GM21825 (cell line): ENCODE data around the gene MLLT10.
A peak's percentile ranks its signal among the peaks of the same experiment; 100 is the strongest.
"Not testable (repeated sequence)": the region's sequence is repeated elsewhere in the genome, so short reads cannot be mapped to it uniquely, and the experiment has no call there.

ENCODE experiments used
- ATAC-seq: cut with Tn5 transposase; IDR thresholded peaks from one replicate; pipeline ENCODE4 v1.9.1; 2021; ENCODE audit warnings: mild to moderate bottlenecking, moderate library complexity; ENCODE audit not compliant: unreplicated experiment

MLLT10 gene

GRCh38 chr10:21570761-21571521 is 36.9 kb downstream of the MLLT10 start:
- no peak for ATAC-seq

GRCh38 chr10:21572578-21572977 is 38.5 kb downstream of the MLLT10 start:
- ATAC-seq = no peak

GRCh38 chr10:21574514-21574913 is 40.5 kb downstream of the MLLT10 start:
- ATAC-seq = not testable (repeated sequence)

- no peak for ATAC-seq
Observed at GRCh38 chr10:21579291-21579690, 45.3 kb downstream of the MLLT10 start.

- ATAC-seq = peak; percentile 75
Observed at GRCh38 chr10:21581421-21581834, 47.4 kb downstream of the MLLT10 start.

GRCh38 chr10:21584834-21585530 is 51.0 kb downstream of the MLLT10 start:
- ATAC-seq = no peak

- ATAC-seq = no peak
Observed at GRCh38 chr10:21587391-21587790, 53.4 kb downstream of the MLLT10 start.

- ATAC-seq = not testable (repeated sequence)
Observed at GRCh38 chr10:21588159-21588558, 54.1 kb downstream of the MLLT10 start.

- ATAC-seq = no peak
Observed at GRCh38 chr10:21593986-21594385, 60.0 kb downstream of the MLLT10 start.

GRCh38 chr10:21599582-21599981 is 65.5 kb downstream of the MLLT10 start:
- no peak for ATAC-seq

GRCh38 chr10:21600804-21601433 is 66.9 kb downstream of the MLLT10 start:
- no peak for ATAC-seq

- ATAC-seq = no peak
Observed at GRCh38 chr10:21602313-21602712, 68.3 kb downstream of the MLLT10 start.

GRCh38 chr10:21603721-21604120 is 69.7 kb downstream of the MLLT10 start:
- no peak for ATAC-seq

GRCh38 chr10:21604651-21605050 is 70.6 kb downstream of the MLLT10 start:
- no peak for ATAC-seq

- ATAC-seq = no peak
Observed at GRCh38 chr10:21607907-21608306, 73.9 kb downstream of the MLLT10 start.

GRCh38 chr10:21614000-21614399 is 80.0 kb downstream of the MLLT10 start:
- ATAC-seq = no peak

- no peak for ATAC-seq
Observed at GRCh38 chr10:21617267-21617666, 83.2 kb downstream of the MLLT10 start.

GRCh38 chr10:21623291-21623690 is 89.3 kb downstream of the MLLT10 start:
- no peak for ATAC-seq

GRCh38 chr10:21624421-21624820 is 90.4 kb downstream of the MLLT10 start:
- not testable (repeated sequence) for ATAC-seq

- ATAC-seq = no peak
Observed at GRCh38 chr10:21624951-21625350, 90.9 kb downstream of the MLLT10 start.

GRCh38 chr10:21625623-21626229 is 91.7 kb downstream of the MLLT10 start:
- no peak for ATAC-seq
